OCI-LY3 (cell line): ENCODE results near the gene ARHGEF25.
"Not testable (repeated sequence)": the region's sequence is repeated elsewhere in the genome, so short reads cannot be mapped to it uniquely, and the experiment has no call there.

Source experiments
- H2AFZ ChIP-seq: fragments of 200-600, 300-600 bp; shearing (Covaris generic); 2 replicates; pipeline ENCODE4 v1.6.0; 2014; ENCODE audit warnings: antibody characterized with exemption, low read depth, low read length
- H3K27ac ChIP-seq: fragments of 200-600, 300-600 bp; sonication (generic); 2 replicates; pipeline ENCODE4 v1.5.1; 2014; ENCODE audit warnings: mild to moderate bottlenecking, low read length, moderate library complexity, mixed read lengths
- H3K27me3 ChIP-seq: fragments of 200-600, 300-600 bp; sonication (generic); 2 replicates; pipeline ENCODE4 v1.6.1; 2014; ENCODE audit warnings: low read depth, low read length, mixed read lengths
- H3K36me3 ChIP-seq: fragments of 200-600, 300-600 bp; sonication (generic); replicated peaks from 2 replicates; pipeline ENCODE3; 2014; ENCODE audit warnings: low read depth, low read length, mixed read lengths
- H3K4me1 ChIP-seq: fragments of 300-600, 200-600 bp; sonication (generic); 2 replicates; pipeline ENCODE4 v1.6.1; 2014; ENCODE audit warnings: low read length, mixed read lengths
- H3K4me2 ChIP-seq: fragments of 200-600, 300-600 bp; sonication (generic); 2 replicates; pipeline ENCODE4 v1.6.1; 2014; ENCODE audit warnings: low read length, mixed read lengths
- H3K4me3 ChIP-seq: fragments of 300-600, 200-600 bp; sonication (generic); 2 replicates; pipeline ENCODE4 v1.5.1; 2014; ENCODE audit warnings: antibody characterized with exemption, mild to moderate bottlenecking, low read length, moderate library complexity
- H3K79me2 ChIP-seq: fragments of 300-600, 200-600 bp; shearing (Covaris generic); 2 replicates; pipeline ENCODE4 v1.6.1; 2014; ENCODE audit warnings: mild to moderate bottlenecking, low read length, mixed read lengths
- H3K9ac ChIP-seq: fragments of 300-600, 200-600 bp; shearing (Covaris generic); 2 replicates; pipeline ENCODE4 v1.6.0; 2014; ENCODE audit warnings: mild to moderate bottlenecking, low read length, moderate library complexity
- H3K9me3 ChIP-seq: fragments of 200-600, 300-600 bp; shearing (Covaris generic); 2 replicates; pipeline ENCODE4 v1.6.1; 2014; ENCODE audit warnings: low read length, mixed read lengths; ENCODE audit not compliant: insufficient read depth
- H4K20me1 ChIP-seq: fragments of 200-600, 300-600 bp; sonication (generic); 2 replicates; pipeline ENCODE4 v1.6.1; 2016; ENCODE audit warnings: low read length, mixed read lengths; ENCODE audit not compliant: insufficient read depth
- EZH2phosphoT487 ChIP-seq: fragments of 200-600 bp; shearing (Covaris generic); IDR thresholded peaks from 2 replicates; pipeline ENCODE4 v1.6.1; 2018; ENCODE audit warnings: antibody characterized with exemption, mixed run types, low read depth
- TF ChIP-seq, protein P1 (sequence below): fragments of 200-600, 300-600 bp; sonication (generic); IDR thresholded peaks from 2 replicates; pipeline ENCODE4 v1.5.1; 2014; ENCODE audit warnings: antibody characterized with exemption, low read length, low read depth

Gene ARHGEF25

GRCh38 chr12:57586128-57586527, 25.1 kb upstream of the ARHGEF25 start:
- TF ChIP-seq, protein P1, sequence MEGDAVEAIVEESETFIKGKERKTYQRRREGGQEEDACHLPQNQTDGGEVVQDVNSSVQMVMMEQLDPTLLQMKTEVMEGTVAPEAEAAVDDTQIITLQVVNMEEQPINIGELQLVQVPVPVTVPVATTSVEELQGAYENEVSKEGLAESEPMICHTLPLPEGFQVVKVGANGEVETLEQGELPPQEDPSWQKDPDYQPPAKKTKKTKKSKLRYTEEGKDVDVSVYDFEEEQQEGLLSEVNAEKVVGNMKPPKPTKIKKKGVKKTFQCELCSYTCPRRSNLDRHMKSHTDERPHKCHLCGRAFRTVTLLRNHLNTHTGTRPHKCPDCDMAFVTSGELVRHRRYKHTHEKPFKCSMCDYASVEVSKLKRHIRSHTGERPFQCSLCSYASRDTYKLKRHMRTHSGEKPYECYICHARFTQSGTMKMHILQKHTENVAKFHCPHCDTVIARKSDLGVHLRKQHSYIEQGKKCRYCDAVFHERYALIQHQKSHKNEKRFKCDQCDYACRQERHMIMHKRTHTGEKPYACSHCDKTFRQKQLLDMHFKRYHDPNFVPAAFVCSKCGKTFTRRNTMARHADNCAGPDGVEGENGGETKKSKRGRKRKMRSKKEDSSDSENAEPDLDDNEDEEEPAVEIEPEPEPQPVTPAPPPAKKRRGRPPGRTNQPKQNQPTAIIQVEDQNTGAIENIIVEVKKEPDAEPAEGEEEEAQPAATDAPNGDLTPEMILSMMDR: no peak
- no peak for TF ChIP-seq EZH2phosphoT487
- no peaks in the 10 kb centered on the region for H3K9me3 ChIP-seq
- H3K36me3 ChIP-seq: no peaks in the 10 kb centered on the region
- H3K4me3 ChIP-seq: no peak overlapping the region
- peaks cover 13% of the 10 kb centered on the region; the same call in 1 of the 2 replicates for H3K4me1 ChIP-seq
- no peak overlapping the region for H3K4me2 ChIP-seq
- H3K27me3 ChIP-seq: peaks cover 27% of the 10 kb centered on the region
- peaks cover under 1% of the 10 kb centered on the region; the same call in 1 of the 2 replicates for H3K79me2 ChIP-seq
- no peaks in the 10 kb centered on the region for H4K20me1 ChIP-seq
- H3K9ac ChIP-seq: no peak overlapping the region
- H2AFZ ChIP-seq: no peak overlapping the region
- H3K27ac ChIP-seq: no peak overlapping the region

- H3K79me2 ChIP-seq: peaks cover 8% of the 10 kb centered on the region
- H2AFZ ChIP-seq: no peak overlapping the region
- no peak overlapping the region for H3K27ac ChIP-seq
- peaks cover 17% of the 10 kb centered on the region for H3K4me1 ChIP-seq
- H3K4me3 ChIP-seq: no peak overlapping the region
- H3K9me3 ChIP-seq: no peaks in the 10 kb centered on the region
- H3K9ac ChIP-seq: no peak overlapping the region
- H3K27me3 ChIP-seq: peaks cover 27% of the 10 kb centered on the region
- no peaks in the 10 kb centered on the region for H3K36me3 ChIP-seq
- no peak overlapping the region for H3K4me2 ChIP-seq
- TF ChIP-seq, protein P1: no peak
- TF ChIP-seq EZH2phosphoT487: no peak
- H4K20me1 ChIP-seq: no peaks in the 10 kb centered on the region
Observed at GRCh38 chr12:57586832-57587429, 24.3 kb upstream of the ARHGEF25 start.

GRCh38 chr12:57588951-57589610, 22.2 kb upstream of the ARHGEF25 start:
- H4K20me1 ChIP-seq, H2AFZ ChIP-seq, H3K4me3 ChIP-seq, H3K9ac ChIP-seq, H3K4me2 ChIP-seq, H3K27ac ChIP-seq, H3K36me3 ChIP-seq, H3K9me3 ChIP-seq: not testable (repeated sequence)
- peaks cover 19% of the 10 kb centered on the region for H3K27me3 ChIP-seq
- peaks cover 17% of the 10 kb centered on the region for H3K79me2 ChIP-seq
- peaks cover 17% of the 10 kb centered on the region for H3K4me1 ChIP-seq

- TF ChIP-seq, protein P1: no peak
- TF ChIP-seq EZH2phosphoT487: no peak
- Histone ChIP-seq H3K4me3 (peak overlapping the region; percentile 99), H4K20me1 (no peaks in the 10 kb centered on the region), H3K9me3 (no peaks in the 10 kb centered on the region), H3K9ac (peak overlapping the region; percentile 74), H3K36me3 (no peaks in the 10 kb centered on the region), H3K79me2 (peaks cover 17% of the 10 kb centered on the region), H3K4me2 (peak overlapping the region; percentile 84), H2AFZ (peak overlapping the region; percentile 81), H3K4me1 (peaks cover 17% of the 10 kb centered on the region), H3K27me3 (peaks cover 15% of the 10 kb centered on the region), H3K27ac (no peak overlapping the region)
Observed at GRCh38 chr12:57590479-57590863, 20.8 kb upstream of the ARHGEF25 start.
